OCI-LY7 (cell line): ENCODE results near the gene GALNT6. TPM values are rescaled to one million over a fixed set of nuclear protein-coding genes. Genes with fewer than 3 reads are reported as not detected.

ENCODE experiments used
- BruUV-seq: library from RNA; stranded (reverse); fragments of 400-500 nt; replicated peaks from 2 replicates; lab custom pipeline; 2021; lab: Mats Ljungman, UMichigan
- CTCF ChIA-PET: fragments of 300-600 bp; sonication (Branson Sonifier 250); formaldehyde crosslinking; loops from one replicate; lab custom pipeline; 2022; ENCODE audit warnings: antibody characterized with exemption; ENCODE audit not compliant: unreplicated experiment; lab: Charles Lee
- POLR2A ChIA-PET: fragments of 300-600 bp; sonication (Branson Sonifier 250); formaldehyde crosslinking; loops from one replicate; lab custom pipeline; 2022; ENCODE audit warnings: antibody characterized with exemption; lab: Charles Lee
- DNase-seq: peaks from one replicate; pipeline ENCODE4 v3.0.0-alpha.2; 2015; ENCODE audit warnings: low spot score
- H2AFZ ChIP-seq: fragments of 200-600 bp; sonication (generic), shearing (Covaris generic); 2 replicates; pipeline ENCODE4 v1.6.1; 2014; ENCODE audit warnings: mild to moderate bottlenecking, antibody characterized with exemption, low read length, moderate library complexity
- H3K27ac ChIP-seq: fragments of 200-600 bp; sonication (generic); 2 replicates; pipeline ENCODE4 v1.5.1; 2014; ENCODE audit warnings: mixed run types, low read depth, mild to moderate bottlenecking, moderate library complexity, low read length, inconsistent platforms; ENCODE audit not compliant: poor library complexity, severe bottlenecking
- H3K36me3 ChIP-seq: fragments of 200-600 bp; sonication (generic); 2 replicates; pipeline ENCODE4 v1.6.1; 2014; ENCODE audit warnings: mild to moderate bottlenecking, antibody characterized with exemption, low read length, moderate library complexity, mixed read lengths; ENCODE audit not compliant: insufficient read depth
- H3K4me1 ChIP-seq: fragments of 200-600 bp; sonication (generic); 2 replicates; pipeline ENCODE4 v1.5.1; 2014; ENCODE audit warnings: mild to moderate bottlenecking, low read length; ENCODE audit not compliant: insufficient read depth, poor library complexity, severe bottlenecking
- H3K4me2 ChIP-seq: fragments of 200-600 bp; sonication (generic); 2 replicates; pipeline ENCODE4 v1.6.1; 2014; ENCODE audit warnings: mild to moderate bottlenecking, low read length
- H3K4me3 ChIP-seq: fragments of 200-600 bp; sonication (generic); 2 replicates; pipeline ENCODE4 v1.5.1; 2014; ENCODE audit warnings: mild to moderate bottlenecking, low read depth, low read length; ENCODE audit not compliant: poor library complexity, severe bottlenecking
- H3K79me2 ChIP-seq: fragments of 200-600 bp; sonication (generic); 2 replicates; pipeline ENCODE4 v1.6.1; 2016; ENCODE audit warnings: low read depth, mild to moderate bottlenecking, low read length, moderate library complexity, mixed read lengths; ENCODE audit not compliant: insufficient read depth
- H3K9me2 ChIP-seq: fragments of 200-600 bp; sonication (generic); 2 replicates; pipeline ENCODE4 v1.6.1; 2016; ENCODE audit warnings: mild to moderate bottlenecking, low read length, mixed read lengths; ENCODE audit not compliant: insufficient read depth
- H3K9me3 ChIP-seq: fragments of 200-600 bp; sonication (generic); 2 replicates; pipeline ENCODE4 v1.6.1; 2014; ENCODE audit warnings: mild to moderate bottlenecking, mixed run types, low read length, mixed read lengths
- H4K20me1 ChIP-seq: fragments of 200-600 bp; sonication (generic); 2 replicates; pipeline ENCODE4 v1.6.1; 2014; ENCODE audit warnings: mild to moderate bottlenecking, antibody characterized with exemption, low read length, moderate library complexity, mixed read lengths; ENCODE audit not compliant: insufficient read depth
- CTCF ChIP-seq: fragments of 200-600 bp; sonication (generic); conservative IDR thresholded peaks from 2 replicates; pipeline ENCODE4 v1.5.1; 2014; ENCODE audit warnings: mild to moderate bottlenecking, antibody characterized with exemption, low read length, moderate library complexity, mixed read lengths
- EZH2phosphoT487 ChIP-seq: fragments of 200-600 bp; sonication (generic); IDR thresholded peaks from 2 replicates; pipeline ENCODE4 v1.6.1; 2018; ENCODE audit warnings: low read depth, borderline replicate concordance, mild to moderate bottlenecking, mixed run types, antibody characterized with exemption, low read length, moderate library complexity, mixed read lengths
- intact Hi-C: fragments of 100-400 bp; cut with micrococcal nuclease; formaldehyde crosslinking; loops from one replicate; pipeline ENCODE4 v1.10.0; 2022; ENCODE audit not compliant: unreplicated experiment
- total RNA-seq, 2 experiments: library from RNA; depleted of rRNA in 1 of 2; stranded (reverse); fragments of >200 nt in 1 of 2; shearing (Covaris generic) in 1 of 2; gene quantifications; 2 replicates each; pipeline ENCODE4 v1.2.3, GENCODE V29; 2014 to 2022

The GALNT6 gene
- total RNA-seq, 2 experiments from 2014 or later = 1.4 to 4.8 TPM

DNA sequence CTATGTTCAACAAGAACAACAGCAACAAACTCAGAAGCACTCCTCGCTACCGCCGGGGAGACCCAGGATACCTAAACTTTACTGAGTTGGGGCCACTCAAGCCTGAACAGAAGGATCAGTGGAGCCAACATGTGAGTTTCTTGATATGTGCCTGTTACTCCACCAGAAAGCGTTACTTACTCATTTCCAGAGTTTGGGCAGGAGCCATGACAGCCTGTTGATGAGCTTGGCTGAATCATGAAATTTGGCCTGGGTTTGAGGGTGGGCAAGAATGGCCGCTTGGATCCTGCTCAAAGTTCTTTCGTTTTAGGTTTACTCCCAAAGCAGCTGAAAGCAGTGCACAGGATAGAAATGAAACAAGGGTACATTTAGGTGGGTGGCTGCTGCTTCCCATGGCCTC is 12.0 kb upstream of the GALNT6 start:
- Histone ChIP-seq H3K79me2 (no peaks in the 10 kb centered on the region), H3K4me1 (no peaks in the 10 kb centered on the region), H3K9me3 (no peaks in the 10 kb centered on the region), H3K4me3 (no peak overlapping the region), H4K20me1 (no peaks in the 10 kb centered on the region), H3K4me2 (no peak overlapping the region), H3K9me2 (no peaks in the 10 kb centered on the region), H2AFZ (no peak overlapping the region), H3K36me3 (no peaks in the 10 kb centered on the region), H3K27ac (no peak overlapping the region)
- no TSS peak for BruUV-seq
- ChIA-PET POLR2A (interaction anchor here (1.0 kb wide), 1 partner anchor 78 kb away, joined by 3 read pairs; no protein-coding TSS in a partner anchor), CTCF (no interaction called here)
- intact Hi-C loops = no loop called here
- TF ChIP-seq EZH2phosphoT487 = no peak
- TF ChIP-seq CTCF = no peak
- no peak for DNase-seq

DNA sequence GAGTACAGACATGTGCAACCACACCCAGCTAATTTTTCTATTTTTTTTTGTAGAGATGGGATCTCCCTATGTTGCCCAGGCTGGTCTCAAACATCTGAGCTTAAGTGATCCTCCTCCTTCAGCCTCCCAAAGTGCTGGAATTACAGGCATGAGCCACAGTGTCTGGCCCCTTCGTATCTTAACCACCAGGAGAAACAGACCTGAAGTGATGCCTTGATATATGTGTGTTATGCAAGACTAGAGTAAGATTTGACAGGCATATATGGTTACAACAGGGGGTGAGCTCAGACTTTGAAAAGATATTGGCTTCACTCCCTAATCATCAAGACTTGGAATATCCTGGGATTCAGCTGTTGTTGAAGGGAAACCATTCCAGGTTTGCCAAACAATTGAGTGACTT is 10.7 kb upstream of the GALNT6 start:
- TF ChIP-seq EZH2phosphoT487 (no peak), CTCF (no peak)
- BruUV-seq = no TSS peak
- intact Hi-C loops = no loop called here

DNA sequence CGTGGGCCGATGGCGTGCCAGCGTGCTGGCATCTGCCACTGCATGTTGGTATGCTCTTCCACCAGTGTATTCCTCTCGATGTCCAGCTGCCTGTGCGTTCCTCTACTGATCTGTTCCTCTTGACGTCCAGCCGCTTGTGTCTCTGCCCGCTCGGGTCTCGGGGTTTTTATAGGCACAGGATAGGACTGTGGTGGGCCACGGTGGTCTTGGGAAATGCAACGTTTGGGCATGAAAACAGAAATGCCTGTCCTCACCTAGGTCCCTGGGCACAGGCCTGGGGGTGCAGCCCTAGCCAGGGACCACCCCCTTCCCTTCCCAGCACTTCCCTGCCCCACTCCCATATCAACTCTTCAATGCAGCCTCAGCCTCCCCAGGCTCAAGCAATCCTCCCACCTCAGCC is 10.3 kb upstream of the GALNT6 start:
- intact Hi-C loops = no loop called here
- BruUV-seq = no TSS peak
- H3K36me3 ChIP-seq = no peaks in the 10 kb centered on the region
- H3K79me2 ChIP-seq = no peaks in the 10 kb centered on the region
- ChIA-PET CTCF (no interaction called here), POLR2A (interaction anchor here (0.5 to 1.0 kb wide), 2 partner anchors 20 to 1194 kb away, joined by 3 read pairs; no protein-coding TSS in a partner anchor)
- no peak overlapping the region for H3K4me2 ChIP-seq
- H4K20me1 ChIP-seq = no peaks in the 10 kb centered on the region
- no peak for DNase-seq
- H2AFZ ChIP-seq = no peak overlapping the region
- H3K4me1 ChIP-seq = no peaks in the 10 kb centered on the region
- H3K9me3 ChIP-seq = no peaks in the 10 kb centered on the region
- H3K4me3 ChIP-seq = no peak overlapping the region
- no peak overlapping the region for H3K27ac ChIP-seq
- TF ChIP-seq CTCF (no peak), EZH2phosphoT487 (no peak)
- H3K9me2 ChIP-seq = no peaks in the 10 kb centered on the region

More for the DNA sequence above, 10.7 kb upstream of the GALNT6 start:
- no peaks in the 10 kb centered on the region for H3K36me3 ChIP-seq
- no peaks in the 10 kb centered on the region for H3K4me1 ChIP-seq
- H4K20me1 ChIP-seq = no peaks in the 10 kb centered on the region
- H3K4me2 ChIP-seq = no peak overlapping the region
- H3K4me3 ChIP-seq = no peak overlapping the region
- no peaks in the 10 kb centered on the region for H3K9me2 ChIP-seq
- ChIA-PET CTCF (no interaction called here), POLR2A (interaction anchor here (0.5 to 1.0 kb wide), 4 partner anchors 19 to 1194 kb away, joined by 3 read pairs; no protein-coding TSS in a partner anchor)
- H2AFZ ChIP-seq = no peak overlapping the region
- no peaks in the 10 kb centered on the region for H3K9me3 ChIP-seq
- DNase-seq = no peak
- no peak overlapping the region for H3K27ac ChIP-seq
- H3K79me2 ChIP-seq = no peaks in the 10 kb centered on the region
